A549 (cell line): ENCODE results near the gene C1QTNF4.

Experiments used
- EHMT2 ChIP-seq: fragments of 200-600 bp; sonication (generic); IDR thresholded peaks from 2 replicates; pipeline ENCODE4 v1.6.1; 2016; ENCODE audit warnings: antibody characterized with exemption, low read depth, mild to moderate bottlenecking, moderate library complexity
- EP300 ChIP-seq, 2 experiments: fragments of >200 bp; sonication (Bioruptor Twin); formaldehyde crosslinking; IDR thresholded peaks; 2 replicates in 1 of 2; 3 replicates in 1 of 2; pipeline ENCODE4 v1.6.1; 2016 to 2017
- FOSL2 ChIP-seq, 2 experiments: fragments of 450-650 bp in 1 of 2; fragments of >200 bp in 1 of 2; sonication (Bioruptor Twin) in 1 of 2; formaldehyde crosslinking; IDR thresholded peaks; 2 replicates each; pipeline versions ENCODE4 v1.5.0 to v1.6.1; 2016 to 2020; ENCODE audit warnings: mild to moderate bottlenecking in 1 of 2, moderate library complexity in 1 of 2
- KDM1A ChIP-seq: fragments of 200-600 bp; sonication (generic); IDR thresholded peaks from 2 replicates; pipeline ENCODE4 v1.6.1; 2016; ENCODE audit warnings: low read depth, mild to moderate bottlenecking
- MYC ChIP-seq: IDR thresholded peaks from 2 replicates; pipeline ENCODE4 v1.6.1; 2012; ENCODE audit warnings: mild to moderate bottlenecking, inconsistent platforms, low read length, improper control_type of control experiment, borderline replicate concordance
- NR3C1 ChIP-seq: fragments of >200 bp; sonication (Bioruptor Twin); formaldehyde crosslinking; IDR thresholded peaks from 3 replicates; pipeline ENCODE4 v1.6.1; 2017
- RAD21 ChIP-seq, 2 experiments: fragments of >200 bp in 1 of 2; sonication (Bioruptor Twin) in 1 of 2; formaldehyde crosslinking in 1 of 2; IDR thresholded peaks in 1 of 2; conservative IDR thresholded peaks in 1 of 2; 2 replicates in 1 of 2; 3 replicates in 1 of 2; pipeline ENCODE4 v1.6.1; 2012 to 2018; ENCODE audit warnings: inconsistent platforms in 1 of 2
- RFX5 ChIP-seq: fragments of 450-650 bp; IDR thresholded peaks from 2 replicates; pipeline ENCODE4 v1.7.1; 2014; ENCODE audit warnings: antibody characterized with exemption, mild to moderate bottlenecking, moderate library complexity
- SMC3 ChIP-seq: fragments of >200 bp; sonication (Bioruptor Twin); formaldehyde crosslinking; IDR thresholded peaks from 3 replicates; pipeline ENCODE4 v1.6.1; 2018; ENCODE audit warnings: inconsistent platforms
- TF ChIP-seq, protein P1 (sequence below): fragments of >200 bp; sonication (Bioruptor Twin); formaldehyde crosslinking; IDR thresholded peaks from 3 replicates; pipeline ENCODE4 v1.5.1; 2016
- TF ChIP-seq, protein P2 (sequence below): IDR thresholded peaks from 2 replicates; pipeline ENCODE4 v1.6.1; 2012

GRCh38 chr11:47589584-47589976 lies 4.6 kb downstream of the C1QTNF4 start:
- TF ChIP-seq SMC3 (no peak), FOSL2 (IDR thresholded peaks at IDR 0.05) (no peak), FOSL2 (CRISPR knock-in tag; IDR thresholded peaks at IDR 0.05) (no peak), EHMT2 (no peak), MYC (no peak), EP300 (IDR thresholded peaks at IDR 0.05) (no peak), NR3C1 (no peak), RAD21 (conservative IDR thresholded peaks at IDR 0.05 in 1 of 2, IDR thresholded peaks at IDR 0.05 in 1 of 2) (no peak), KDM1A (no peak), RFX5 (no peak)
- TF ChIP-seq, protein P1, sequence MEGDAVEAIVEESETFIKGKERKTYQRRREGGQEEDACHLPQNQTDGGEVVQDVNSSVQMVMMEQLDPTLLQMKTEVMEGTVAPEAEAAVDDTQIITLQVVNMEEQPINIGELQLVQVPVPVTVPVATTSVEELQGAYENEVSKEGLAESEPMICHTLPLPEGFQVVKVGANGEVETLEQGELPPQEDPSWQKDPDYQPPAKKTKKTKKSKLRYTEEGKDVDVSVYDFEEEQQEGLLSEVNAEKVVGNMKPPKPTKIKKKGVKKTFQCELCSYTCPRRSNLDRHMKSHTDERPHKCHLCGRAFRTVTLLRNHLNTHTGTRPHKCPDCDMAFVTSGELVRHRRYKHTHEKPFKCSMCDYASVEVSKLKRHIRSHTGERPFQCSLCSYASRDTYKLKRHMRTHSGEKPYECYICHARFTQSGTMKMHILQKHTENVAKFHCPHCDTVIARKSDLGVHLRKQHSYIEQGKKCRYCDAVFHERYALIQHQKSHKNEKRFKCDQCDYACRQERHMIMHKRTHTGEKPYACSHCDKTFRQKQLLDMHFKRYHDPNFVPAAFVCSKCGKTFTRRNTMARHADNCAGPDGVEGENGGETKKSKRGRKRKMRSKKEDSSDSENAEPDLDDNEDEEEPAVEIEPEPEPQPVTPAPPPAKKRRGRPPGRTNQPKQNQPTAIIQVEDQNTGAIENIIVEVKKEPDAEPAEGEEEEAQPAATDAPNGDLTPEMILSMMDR, result no peak
- TF ChIP-seq, protein P2, sequence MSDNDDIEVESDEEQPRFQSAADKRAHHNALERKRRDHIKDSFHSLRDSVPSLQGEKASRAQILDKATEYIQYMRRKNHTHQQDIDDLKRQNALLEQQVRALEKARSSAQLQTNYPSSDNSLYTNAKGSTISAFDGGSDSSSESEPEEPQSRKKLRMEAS, result no peak
